ENCODE measurements around the gene PTGS1. TPM values are rescaled to one million over a fixed set of nuclear protein-coding genes. Genes with fewer than 3 reads are reported as not detected.

PTGS1 gene
- total and polyA plus RNA-seq, 9 of the 15 experiments (the other 6 are each of a cell fraction or from before 2014, with no cell fraction given): 3.4 to 12.9 (median 5.3) TPM

GRCh38 chr9:122331523-122331927 is 39.3 kb upstream of the PTGS1 start:
- 0% methylated on average over 2 of the region's 3 CpGs for WGBS (ENCODE audit: insufficient coverage, low coverage, missing lambda C conversion rate)
- no peaks in the 10 kb centered on the region for H4K20me1 ChIP-seq (replicated peaks; ENCODE audit: control insufficient read depth, insufficient read depth, low read length)
- H3K9me1 ChIP-seq (ENCODE audit: control insufficient read depth, insufficient read depth, low read length): peaks cover 2% of the 10 kb centered on the region
- intact Hi-C loops (cut with micrococcal nuclease) (no loop called here), in situ Hi-C loops (cut with MboI) (loop anchor here (25.0 kb wide), 1 partner anchor 644 kb away; no protein-coding TSS in a partner anchor)
- peak overlapping the region; percentile 22; the same call in 1 of the 2 replicates for H2AFZ ChIP-seq (ENCODE audit: low read depth, low read length)
- H3K4me2 ChIP-seq (ENCODE audit: insufficient read depth, low read length): peak overlapping the region; percentile 73
- H3K9me3 ChIP-seq (replicated peaks; ENCODE audit: control insufficient read depth, insufficient read depth, low read depth, low read length): no peaks in the 10 kb centered on the region
- H3K27me3 ChIP-seq (ENCODE audit: control insufficient read depth in 2 of 2, insufficient read depth in 2 of 2, low read length in 2 of 2): no peaks in the 10 kb centered on the region
- ATAC-seq (peak; percentile 37), DNase-seq (ENCODE audit: extremely low read depth in 1 of 4, low spot score in 3 of 4) (peak; percentile 39 to 75 (median 52)), FAIRE-seq (peak; percentile 94)
- ChIA-PET POLR2A (interaction anchor here (0.7 kb wide), 1 partner anchor 10 kb away, joined by 3 read pairs; no protein-coding TSS in a partner anchor), CTCF (ENCODE audit: low intra/inter-chr PET ratio) (no interaction called here)
- H3K4me1 ChIP-seq (replicated peaks in 1 of 2; ENCODE audit: control insufficient read depth in 2 of 2, insufficient read depth in 2 of 2, low read length in 2 of 2): peaks cover 14 to 26% of the 10 kb centered on the region in 2 experiments
- peak overlapping the region; percentile 34 to 67; a peak in 3 of 4 replicates for H3K9ac ChIP-seq (ENCODE audit: insufficient read depth in 1 of 2, low read depth in 2 of 2, low read length in 2 of 2)
- H3K4me3 ChIP-seq: no peak overlapping the region; the same call in 1 of the 2 replicates
- BruUV-seq (replicated peaks): no TSS peak
- H3K27ac ChIP-seq (ENCODE audit: extremely low read depth, low read depth, low read length): peak overlapping the region; percentile 51; the same call in 1 of the 3 replicates
- H3K36me3 ChIP-seq (ENCODE audit: control insufficient read depth, insufficient read depth, low read length): peaks cover 32% of the 10 kb centered on the region; the same call in 2 of the 3 replicates
- H3K79me2 ChIP-seq (ENCODE audit: control insufficient read depth, insufficient read depth, low read length): no peaks in the 10 kb centered on the region
- peak; percentile 56 to 79; a peak in 3 of 4 replicates for TF ChIP-seq MLLT1 (IDR thresholded peaks at IDR 0.05)
- TF ChIP-seq JUND (IDR thresholded peaks at IDR 0.05; ENCODE audit: borderline replicate concordance, low read depth, low read length): 0 out of 2 replicates have a peak, but pooled peaks have one; percentile 10
- no peak for TF ChIP-seq JUND (tag; IDR thresholded peaks at IDR 0.05; ENCODE audit: borderline replicate concordance, low read depth, low read length)
- peak; percentile 73; the same call in 1 of the 2 replicates for TF ChIP-seq HDGF (IDR thresholded peaks at IDR 0.05)
- peak in 1 of 2 experiments; percentile 61; a peak in 2 of 4 replicates for TF ChIP-seq KDM1A (IDR thresholded peaks at IDR 0.05)
- no peak for TF ChIP-seq ZNF282 (CRISPR knock-in tag; IDR thresholded peaks at IDR 0.05)
- TF ChIP-seq ZNF318 (IDR thresholded peaks at IDR 0.05; ENCODE audit: borderline replicate concordance in 1 of 2, low read depth in 1 of 2): no peak
- TF ChIP-seq ATF4 (CRISPR knock-in tag; IDR thresholded peaks at IDR 0.05): no peak
- 0 out of 2 replicates have a peak, but pooled peaks have one; percentile 35 for TF ChIP-seq NCOR1 (IDR thresholded peaks at IDR 0.05)
- 0 out of 2 replicates have a peak, but pooled peaks have one; percentile 60 for TF ChIP-seq HLTF (IDR thresholded peaks at IDR 0.05)
